MM.1S (cell line): ENCODE results near the gene CXorf66.
"Not testable (repeated sequence)": the region's sequence is repeated elsewhere in the genome, so short reads cannot be mapped to it uniquely, and the experiment has no call there.

Source experiments
- DNase-seq: peaks from one replicate; pipeline ENCODE4 v3.0.0-alpha.2; 2015
- H2AFZ ChIP-seq: fragments of 300-600 bp; sonication (generic); 2 replicates; pipeline ENCODE4 v1.6.0; 2016; ENCODE audit warnings: antibody characterized with exemption, low read length
- H3F3A ChIP-seq: fragments of 300-600 bp; sonication (generic); 2 replicates; pipeline ENCODE4 v1.6.1; 2016; ENCODE audit warnings: mild to moderate bottlenecking, antibody characterized with exemption, low read length, moderate library complexity, mixed read lengths; ENCODE audit not compliant: insufficient read depth
- H3K27ac ChIP-seq: fragments of 300-600 bp; sonication (generic); 2 replicates; pipeline ENCODE4 v1.5.1; 2016; ENCODE audit warnings: mild to moderate bottlenecking, low read length
- H3K27me3 ChIP-seq: fragments of 300-600 bp; sonication (generic); replicated peaks from 2 replicates; pipeline ENCODE4 v1.6.0; 2016; ENCODE audit warnings: low read length; ENCODE audit not compliant: insufficient read depth
- H3K36me3 ChIP-seq: fragments of 300-600 bp; sonication (generic); replicated peaks from 2 replicates; pipeline ENCODE4 v1.6.1; 2016; ENCODE audit warnings: mild to moderate bottlenecking, low read length, mixed read lengths; ENCODE audit not compliant: insufficient read depth
- H3K4me1 ChIP-seq: fragments of 300-600 bp; sonication (generic); 2 replicates; pipeline ENCODE4 v1.6.1; 2016; ENCODE audit warnings: low read length, mixed read lengths
- H3K4me2 ChIP-seq: fragments of 300-600 bp; sonication (generic); 2 replicates; pipeline ENCODE4 v1.6.0; 2016; ENCODE audit warnings: low read depth, low read length
- H3K4me3 ChIP-seq: fragments of 300-600 bp; sonication (generic); 2 replicates; pipeline ENCODE4 v1.5.1; 2016; ENCODE audit warnings: low read length, mixed read lengths
- H3K79me2 ChIP-seq: fragments of 300-600 bp; sonication (generic); 2 replicates; pipeline ENCODE4 v1.6.1; 2016; ENCODE audit warnings: mixed run types, low read length, mixed read lengths
- H3K9ac ChIP-seq: fragments of 300-600 bp; sonication (generic); 2 replicates; pipeline ENCODE4 v1.6.1; 2016; ENCODE audit warnings: low read length, mixed read lengths
- H3K9me2 ChIP-seq: fragments of 300-600 bp; sonication (generic); replicated peaks from 2 replicates; pipeline ENCODE4 v1.6.1; 2016; ENCODE audit warnings: mild to moderate bottlenecking, low read length, mixed read lengths; ENCODE audit not compliant: insufficient read depth
- H3K9me3 ChIP-seq: fragments of 300-600 bp; sonication (generic); replicated peaks from 2 replicates; pipeline ENCODE4 v1.6.1; 2016; ENCODE audit warnings: mild to moderate bottlenecking, low read length, mixed read lengths; ENCODE audit not compliant: insufficient read depth
- H4K20me1 ChIP-seq: fragments of 300-600 bp; sonication (generic); 2 replicates; pipeline ENCODE4 v1.6.1; 2016; ENCODE audit warnings: mild to moderate bottlenecking, low read length, moderate library complexity, mixed read lengths; ENCODE audit not compliant: insufficient read depth
- CTCF ChIP-seq: fragments of 300-600 bp; sonication (generic); IDR thresholded peaks from 2 replicates; pipeline ENCODE4 v1.5.1; 2016; ENCODE audit warnings: antibody characterized with exemption, low read length, mixed read lengths
- EZH2 ChIP-seq: fragments of 300-600 bp; sonication (generic); optimal IDR thresholded peaks from 2 replicates; pipeline ENCODE3; 2017; ENCODE audit warnings: low read depth, mild to moderate bottlenecking, antibody characterized with exemption, low read length, mixed read lengths
- EZH2phosphoT487 ChIP-seq: fragments of 300-600 bp; sonication (generic); IDR thresholded peaks from 2 replicates; pipeline ENCODE4 v1.6.1; 2018; ENCODE audit warnings: antibody characterized with exemption, low read length

The CXorf66 gene

GRCh38 chrX:139969286-139969685 is 4.0 kb upstream of the CXorf66 start:
- Histone ChIP-seq H3K9me2 (no peaks in the 10 kb centered on the region), H4K20me1 (no peaks in the 10 kb centered on the region), H3K4me3 (no peak overlapping the region), H3K4me1 (no peaks in the 10 kb centered on the region), H3K4me2 (no peak overlapping the region), H3K9me3 (no peaks in the 10 kb centered on the region), H3K27me3 (no peaks in the 10 kb centered on the region), H2AFZ (no peak overlapping the region), H3K27ac (no peak overlapping the region), H3K36me3 (no peaks in the 10 kb centered on the region), H3K9ac (no peak overlapping the region), H3F3A (no peaks in the 10 kb centered on the region), H3K79me2 (no peaks in the 10 kb centered on the region)
- TF ChIP-seq EZH2 = no peak
- no peak for TF ChIP-seq CTCF
- TF ChIP-seq EZH2phosphoT487 = no peak
- DNase-seq = no peak

- Histone ChIP-seq H3K4me3 (no peak overlapping the region), H3K27ac (no peak overlapping the region), H3F3A (no peaks in the 10 kb centered on the region), H3K4me2 (no peak overlapping the region), H2AFZ (no peak overlapping the region), H3K4me1 (no peaks in the 10 kb centered on the region), H3K27me3 (no peaks in the 10 kb centered on the region), H4K20me1 (no peaks in the 10 kb centered on the region), H3K79me2 (no peaks in the 10 kb centered on the region), H3K9me2 (no peaks in the 10 kb centered on the region), H3K9ac (no peak overlapping the region), H3K36me3 (no peaks in the 10 kb centered on the region), H3K9me3 (no peaks in the 10 kb centered on the region)
- TF ChIP-seq EZH2phosphoT487 (no peak), CTCF (no peak), EZH2 (no peak)
- DNase-seq = no peak
Observed at GRCh38 chrX:139967750-139968149, 2.4 kb upstream of the CXorf66 start.

- no peak overlapping the region for H3K27ac ChIP-seq
- H3K4me1 ChIP-seq = no peaks in the 10 kb centered on the region
- H3K9me2 ChIP-seq = no peaks in the 10 kb centered on the region
- no peaks in the 10 kb centered on the region for H3K79me2 ChIP-seq
- H3K4me2 ChIP-seq = no peak overlapping the region
- DNase-seq = no peak
- H3K9me3 ChIP-seq = no peaks in the 10 kb centered on the region
- H2AFZ ChIP-seq = no peak overlapping the region
- TF ChIP-seq CTCF = no peak
- TF ChIP-seq EZH2 = no peak
- TF ChIP-seq EZH2phosphoT487 = no peak
- H3K9ac ChIP-seq = no peak overlapping the region
- no peaks in the 10 kb centered on the region for H3K36me3 ChIP-seq
- H4K20me1 ChIP-seq = no peaks in the 10 kb centered on the region
- H3F3A ChIP-seq = no peaks in the 10 kb centered on the region
- H3K27me3 ChIP-seq = no peaks in the 10 kb centered on the region
- H3K4me3 ChIP-seq = no peak overlapping the region
Observed at GRCh38 chrX:139967300-139967699, 2.0 kb upstream of the CXorf66 start.

- H3K9me3 ChIP-seq, H2AFZ ChIP-seq, H3K9ac ChIP-seq: not testable (repeated sequence)
Observed at GRCh38 chrX:139966159-139966558, 838 bp upstream of the CXorf66 start.

More at GRCh38 chrX:139966159-139966558, 838 bp upstream of the CXorf66 start:
- not testable (repeated sequence) for H3K4me3 ChIP-seq, H3K79me2 ChIP-seq, H3K27me3 ChIP-seq, H3K27ac ChIP-seq, H3F3A ChIP-seq, H3K36me3 ChIP-seq, H3K4me1 ChIP-seq, H4K20me1 ChIP-seq, H3K4me2 ChIP-seq, H3K9me2 ChIP-seq, DNase-seq
- peak; percentile 19 for TF ChIP-seq CTCF
